GM21381 (cell line): ENCODE measurements around the gene TRIOBP.
A peak's percentile ranks its signal among the peaks of the same experiment; 100 is the strongest.
"Not testable (repeated sequence)": the region's sequence is repeated elsewhere in the genome, so short reads cannot be mapped to it uniquely, and the experiment has no call there.

ENCODE experiments used
- ATAC-seq: cut with Tn5 transposase; IDR thresholded peaks from one replicate; pipeline ENCODE4 v1.9.1; 2021; ENCODE audit warnings: mild to moderate bottlenecking, moderate library complexity; ENCODE audit not compliant: unreplicated experiment

The TRIOBP gene

DNA sequence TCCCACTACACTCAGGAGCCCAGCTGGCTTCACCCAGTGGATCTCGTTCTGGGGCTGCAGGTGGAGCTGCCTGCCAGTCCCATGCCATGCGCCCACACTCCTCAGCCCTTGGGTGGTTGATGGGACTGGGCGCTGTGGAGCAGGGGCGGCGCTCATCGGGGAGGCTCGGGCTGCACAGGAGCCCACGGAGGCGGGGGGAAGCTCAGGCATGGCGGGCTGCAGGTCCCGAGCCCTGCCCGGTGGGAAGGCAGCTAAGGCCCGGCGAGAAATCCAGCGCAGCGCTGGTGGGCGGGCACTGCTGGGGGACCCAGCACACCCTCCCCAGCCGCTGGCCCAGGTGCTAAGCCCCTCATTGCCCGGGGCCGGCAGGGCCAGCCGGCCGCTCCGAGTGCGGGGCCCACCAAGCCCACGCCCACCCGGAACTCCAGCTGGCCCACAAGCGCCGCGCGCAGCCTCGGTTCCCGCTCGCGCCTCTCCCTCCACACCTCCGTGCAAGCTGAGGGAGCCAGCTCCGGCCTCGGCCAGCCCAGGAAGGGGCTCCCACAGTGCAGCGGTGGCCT lies 21.0 kb downstream of the TRIOBP start:
- ATAC-seq: not testable (repeated sequence)

DNA sequence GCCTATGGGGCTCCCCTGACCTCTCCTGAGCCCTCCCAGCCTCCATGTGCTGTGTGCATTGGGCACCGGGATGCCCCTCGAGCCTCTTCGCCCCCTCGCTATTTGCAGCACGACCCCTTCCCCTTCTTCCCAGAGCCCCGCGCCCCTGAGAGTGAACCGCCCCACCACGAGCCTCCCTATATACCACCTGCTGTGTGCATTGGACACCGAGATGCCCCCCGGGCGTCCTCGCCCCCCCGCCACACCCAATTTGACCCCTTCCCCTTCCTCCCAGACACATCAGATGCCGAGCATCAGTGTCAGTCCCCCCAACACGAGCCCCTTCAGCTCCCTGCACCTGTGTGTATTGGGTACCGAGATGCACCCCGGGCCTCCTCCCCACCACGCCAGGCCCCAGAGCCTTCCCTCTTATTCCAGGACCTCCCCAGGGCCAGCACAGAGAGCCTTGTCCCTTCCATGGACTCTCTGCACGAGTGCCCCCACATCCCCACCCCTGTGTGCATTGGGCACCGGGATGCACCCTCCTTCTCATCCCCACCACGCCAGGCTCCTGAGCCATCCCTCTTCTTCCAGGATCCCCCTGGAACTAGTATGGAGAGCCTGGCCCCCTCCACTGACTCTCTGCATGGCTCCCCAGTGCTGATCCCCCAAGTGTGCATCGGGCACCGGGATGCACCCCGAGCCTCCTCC lies 28.8 kb downstream of the TRIOBP start:
- no peak for ATAC-seq

DNA sequence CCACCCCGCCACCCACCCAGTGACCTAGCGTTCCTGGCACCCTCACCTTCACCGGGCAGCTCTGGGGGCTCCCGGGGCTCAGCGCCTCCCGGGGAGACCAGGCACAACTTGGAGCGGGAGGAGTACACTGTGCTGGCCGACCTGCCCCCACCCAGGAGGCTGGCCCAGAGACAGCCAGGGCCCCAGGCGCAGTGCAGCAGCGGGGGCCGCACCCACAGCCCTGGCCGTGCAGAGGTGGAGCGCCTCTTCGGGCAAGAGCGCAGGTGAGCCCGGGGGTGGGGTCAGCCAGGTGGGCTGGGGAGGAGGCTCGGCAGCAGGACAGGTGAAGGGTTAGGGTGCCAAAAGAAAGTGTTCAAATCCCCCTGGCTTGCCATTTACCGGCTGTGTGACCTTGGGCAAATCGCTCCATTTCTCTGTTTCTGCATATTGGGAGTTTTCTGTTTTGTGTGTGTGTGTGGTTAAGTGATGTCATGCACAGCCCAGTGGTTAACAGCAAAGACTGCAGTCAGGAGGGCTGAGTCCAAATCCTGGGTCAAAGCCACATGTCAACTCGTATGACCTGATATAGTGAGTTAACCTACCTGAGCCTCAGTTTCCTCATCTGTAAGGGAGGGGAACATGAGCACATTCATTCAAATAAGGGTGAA lies 29.5 kb downstream of the TRIOBP start:
- ATAC-seq: no peak

DNA sequence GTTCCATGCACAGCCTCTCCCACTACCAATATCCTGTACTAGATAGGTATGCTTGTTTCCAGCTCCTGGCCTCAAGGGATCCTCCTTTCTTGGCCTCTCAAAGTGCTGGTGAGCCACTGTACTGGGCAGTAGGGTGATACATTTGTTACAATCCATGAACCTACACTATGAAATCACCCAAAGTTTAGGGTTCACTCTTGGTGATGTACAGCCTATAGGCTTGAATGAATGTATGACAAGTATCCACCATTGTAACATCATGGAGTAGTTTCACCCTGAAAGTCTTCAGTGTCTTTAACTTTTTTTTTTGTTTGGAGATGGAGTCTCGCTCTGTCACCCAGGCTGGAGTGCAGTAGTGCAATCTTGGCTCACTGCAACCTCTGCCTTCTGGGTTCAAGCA lies 31.8 kb downstream of the TRIOBP start:
- no peak for ATAC-seq

DNA sequence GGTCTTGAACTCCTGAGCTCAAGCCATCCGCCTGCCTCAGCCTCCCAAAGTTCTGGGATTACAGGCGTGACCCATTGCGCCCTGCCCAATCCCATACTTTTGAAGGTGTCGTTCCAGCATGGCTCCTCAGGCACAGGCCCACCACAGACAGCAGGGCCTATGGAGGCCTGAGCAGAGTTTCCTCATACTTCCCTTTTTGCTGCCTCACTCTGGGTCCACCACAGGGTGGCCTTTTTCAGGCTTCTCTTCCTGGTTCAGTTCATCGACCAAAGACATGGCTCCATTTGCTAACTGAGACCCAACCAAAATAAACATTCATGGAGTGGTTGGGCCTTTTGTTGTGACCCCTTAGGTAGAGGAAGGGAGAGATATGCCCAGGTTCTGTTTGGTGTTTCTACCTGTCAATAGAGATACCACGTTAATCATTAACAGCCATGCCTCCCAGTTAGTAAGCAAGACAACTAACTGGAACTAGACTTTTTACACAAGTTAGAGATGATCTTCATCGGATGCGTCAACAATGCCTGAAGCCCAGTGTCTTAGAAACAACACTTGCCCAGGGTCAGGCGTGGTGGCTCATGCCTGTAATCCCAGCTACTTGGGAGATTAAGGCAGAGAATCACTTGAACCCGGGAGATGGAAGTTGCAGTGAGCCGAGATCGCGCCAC lies 35.1 kb downstream of the TRIOBP start:
- ATAC-seq: no peak

DNA sequence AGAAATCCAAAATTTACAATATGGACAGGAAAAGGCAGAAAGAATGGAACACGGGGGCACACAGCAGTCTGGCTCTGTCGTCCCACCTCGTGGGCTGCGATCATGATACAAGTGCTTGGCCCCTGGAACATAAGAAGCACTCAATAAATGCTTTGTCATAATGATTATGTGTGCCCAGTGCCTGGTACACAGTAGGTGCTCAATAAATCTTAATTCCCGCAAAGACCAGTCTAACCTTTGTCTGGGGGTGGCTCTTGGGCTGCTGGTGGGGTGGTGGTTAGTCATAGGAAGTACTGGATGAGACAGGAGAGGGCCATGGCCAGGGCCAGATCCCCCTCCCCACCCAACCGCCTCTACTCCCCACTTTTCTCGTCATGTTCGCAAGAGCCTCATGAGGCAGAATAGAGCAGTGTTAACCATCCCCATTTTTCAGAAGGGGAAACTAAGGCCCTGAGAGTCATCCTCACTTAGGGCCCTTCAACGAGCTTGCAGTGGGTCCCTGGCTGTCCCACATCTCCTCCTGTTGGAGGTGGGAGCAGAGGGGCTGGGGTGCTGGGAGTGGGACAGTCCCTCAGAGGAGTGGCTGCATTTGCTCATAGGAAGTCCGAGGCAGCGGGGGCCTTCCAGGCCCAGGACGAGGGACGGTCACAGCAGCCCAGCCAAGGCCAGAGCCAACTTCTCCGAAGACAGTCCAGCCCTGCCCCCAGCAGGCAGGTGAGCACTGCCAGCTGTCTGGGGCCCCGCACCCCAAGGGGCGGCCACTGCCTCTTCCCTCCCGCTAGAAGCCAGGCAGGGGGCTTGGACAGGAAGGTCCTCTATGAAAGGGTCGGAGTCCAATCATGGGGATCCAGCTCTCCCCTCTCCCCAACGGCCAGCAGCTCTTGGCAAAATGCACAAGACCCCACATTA lies 36.1 kb downstream of the TRIOBP start:
- no peak for ATAC-seq

DNA sequence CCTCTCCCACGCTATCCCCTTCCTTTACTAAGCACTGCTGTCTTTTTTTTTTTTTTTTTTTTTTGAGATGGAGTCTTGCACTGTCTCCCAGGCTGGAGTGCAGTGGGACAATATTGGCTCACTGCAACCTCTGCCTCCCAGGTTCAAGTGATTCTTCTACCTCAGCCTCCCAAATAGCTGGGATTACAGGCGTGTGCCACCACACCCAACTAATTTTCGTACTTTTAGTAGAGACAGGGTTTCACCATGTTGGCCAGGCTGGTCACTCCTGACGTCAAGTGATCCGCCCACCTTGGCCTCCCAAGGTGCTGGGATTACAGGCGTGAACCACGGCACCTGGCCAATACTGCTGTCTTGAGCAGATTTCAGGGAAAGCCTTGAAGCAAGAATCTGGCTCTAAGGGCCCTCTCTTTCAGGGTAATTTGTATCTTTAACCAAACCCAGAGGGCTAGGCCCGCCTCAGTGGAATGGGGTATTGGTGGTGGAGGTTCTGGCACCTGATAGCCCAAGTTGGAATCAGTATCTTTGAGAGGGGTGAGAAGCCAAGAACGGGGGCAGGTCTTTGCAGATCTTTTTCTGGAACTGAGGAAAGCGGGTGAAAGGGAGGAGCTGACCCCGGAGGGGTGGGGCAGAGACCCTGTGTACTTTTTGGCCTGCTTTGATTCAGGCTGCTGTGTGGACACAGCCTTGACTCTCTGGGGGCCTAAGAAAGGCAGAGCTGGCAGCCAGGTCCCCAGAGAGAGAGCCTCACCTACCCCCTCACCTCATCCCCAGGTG lies 37.0 kb downstream of the TRIOBP start:
- no peak for ATAC-seq

DNA sequence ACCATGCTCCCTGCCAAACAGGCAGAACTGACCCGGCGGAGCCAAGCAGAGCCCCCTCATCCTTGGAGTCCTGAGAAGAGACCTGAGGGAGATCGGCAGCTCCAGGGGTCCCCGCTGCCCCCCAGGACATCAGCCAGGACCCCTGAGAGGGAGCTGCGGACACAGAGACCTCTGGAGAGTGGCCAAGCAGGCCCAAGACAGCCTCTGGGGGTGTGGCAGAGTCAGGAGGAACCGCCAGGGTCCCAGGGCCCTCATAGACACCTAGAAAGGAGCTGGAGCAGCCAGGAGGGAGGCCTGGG lies 37.5 kb downstream of the TRIOBP start:
- ATAC-seq: no peak

DNA sequence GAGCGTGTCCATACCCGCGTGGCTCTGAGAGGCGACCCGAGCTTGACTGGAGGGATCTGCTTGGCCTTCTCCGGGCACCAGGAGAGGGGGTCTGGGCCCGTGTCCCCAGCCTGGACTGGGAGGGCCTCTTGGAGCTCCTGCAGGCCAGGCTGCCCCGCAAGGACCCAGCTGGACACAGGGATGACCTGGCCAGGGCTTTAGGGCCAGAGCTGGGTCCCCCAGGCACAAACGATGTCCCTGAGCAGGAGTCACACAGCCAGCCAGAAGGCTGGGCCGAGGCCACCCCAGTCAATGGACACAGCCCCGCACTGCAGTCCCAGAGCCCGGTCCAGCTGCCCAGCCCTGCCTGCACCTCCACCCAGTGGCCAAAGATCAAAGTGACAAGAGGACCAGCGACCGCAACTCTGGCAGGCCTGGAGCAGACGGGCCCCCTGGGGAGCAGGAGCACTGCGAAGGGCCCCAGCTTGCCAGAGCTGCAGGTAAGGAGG lies 38.2 kb downstream of the TRIOBP start:
- ATAC-seq: no peak

DNA sequence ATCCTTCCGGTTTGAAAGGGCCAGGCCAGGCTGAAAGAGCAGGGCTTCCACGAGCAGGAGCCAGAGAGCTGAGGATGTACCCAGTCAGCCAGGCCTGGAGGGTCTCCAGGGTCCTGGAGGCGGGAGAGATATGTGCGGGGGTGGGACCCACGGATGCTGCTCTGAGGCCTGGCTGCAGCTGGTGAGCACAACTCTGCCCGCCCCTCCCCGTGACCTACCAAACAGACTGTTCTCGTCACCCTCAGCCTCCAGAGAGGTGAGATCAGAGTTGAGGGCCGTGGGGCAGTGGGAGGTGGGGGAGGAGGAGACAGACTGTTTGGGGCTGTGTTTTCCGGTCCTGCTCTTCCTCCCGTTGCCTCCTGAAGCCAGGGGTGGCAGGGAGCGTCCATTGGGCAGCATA lies 42.2 kb downstream of the TRIOBP start:
- ATAC-seq: no peak

DNA sequence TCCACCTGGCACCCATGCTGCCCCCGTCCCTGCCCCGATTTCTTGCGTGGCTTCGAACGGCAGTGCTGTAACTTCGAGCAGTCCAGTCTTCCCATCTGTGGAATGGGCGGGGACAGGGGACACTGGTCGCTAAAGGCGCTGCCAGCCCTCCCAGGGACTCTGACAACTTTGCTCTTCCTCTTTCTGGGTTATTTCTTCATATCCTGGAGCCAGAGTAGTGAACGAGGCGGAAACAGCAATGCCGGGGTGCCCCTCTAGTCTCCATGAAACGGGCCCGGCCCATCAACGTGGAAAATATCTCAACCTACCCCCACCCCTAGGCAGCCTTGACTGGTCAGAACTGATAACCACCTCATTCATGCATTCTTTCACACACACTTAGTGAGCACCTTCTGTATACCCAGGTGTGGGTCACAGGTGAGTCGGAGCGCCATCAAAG lies 42.8 kb downstream of the TRIOBP start:
- no peak for ATAC-seq

DNA sequence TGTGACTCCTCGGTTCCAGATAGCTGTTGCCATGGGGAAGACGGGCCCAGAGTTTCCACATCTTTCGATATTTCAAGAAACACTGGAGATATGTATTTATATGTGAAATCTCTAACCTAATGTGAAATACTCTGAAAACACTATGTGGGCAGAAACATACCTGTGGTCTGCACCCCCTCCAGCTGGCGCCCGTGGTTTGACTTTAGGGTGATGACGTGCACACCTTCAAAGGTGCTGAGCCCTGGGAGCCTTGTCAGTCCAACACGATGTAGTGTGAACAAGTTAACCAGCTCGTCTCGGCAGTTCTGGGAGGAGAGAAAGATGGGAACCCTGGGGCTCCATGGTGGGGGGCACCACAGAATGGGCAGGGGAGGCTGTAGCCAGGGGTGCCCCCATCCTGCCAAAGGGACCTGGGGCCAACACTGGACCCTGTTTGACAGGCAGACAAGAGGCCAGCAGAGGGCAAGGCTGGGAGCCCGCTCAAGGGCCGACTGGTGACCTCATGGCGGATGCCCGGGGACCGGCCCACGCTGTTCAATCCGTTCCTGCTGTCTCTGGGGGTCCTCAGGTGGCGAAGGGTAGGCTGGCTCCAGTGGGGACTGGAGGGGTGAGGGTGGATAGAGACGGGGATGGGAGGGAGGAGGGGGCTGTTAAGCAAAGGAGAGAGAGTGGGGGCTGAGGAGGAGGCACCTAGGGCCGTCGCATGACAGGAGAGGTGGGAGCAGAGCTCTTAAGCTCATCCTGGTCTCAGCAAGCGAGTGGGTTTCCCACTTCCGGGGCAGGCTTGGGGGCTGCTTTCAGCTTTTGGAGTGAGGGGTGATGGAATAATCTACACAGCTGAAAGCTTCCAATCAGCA lies 43.8 kb downstream of the TRIOBP start:
- ATAC-seq: no peak

DNA sequence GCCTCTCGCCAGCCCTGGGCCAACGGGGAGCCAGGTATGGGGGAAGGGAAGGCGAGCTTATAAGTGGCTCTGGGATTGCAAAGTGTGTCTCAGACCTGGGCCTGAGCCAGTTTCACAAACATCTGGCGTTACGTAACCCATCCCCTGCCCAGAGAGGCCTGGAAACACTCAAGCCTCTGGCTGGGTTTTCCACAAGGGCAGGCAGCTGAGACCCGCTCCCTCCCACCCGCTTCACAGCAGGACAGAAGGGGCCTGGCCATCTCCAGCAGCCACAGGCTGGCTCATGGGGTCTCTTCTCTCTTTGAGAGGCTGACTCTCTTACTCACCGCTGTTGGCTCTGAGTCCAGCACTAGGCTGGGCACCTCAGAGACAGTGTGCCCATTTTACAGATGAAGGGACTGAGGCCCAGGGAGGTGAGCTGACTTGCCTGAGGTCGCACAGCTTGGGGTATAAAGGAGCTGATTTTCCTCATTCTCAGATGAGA lies 44.5 kb downstream of the TRIOBP start:
- ATAC-seq: no peak

DNA sequence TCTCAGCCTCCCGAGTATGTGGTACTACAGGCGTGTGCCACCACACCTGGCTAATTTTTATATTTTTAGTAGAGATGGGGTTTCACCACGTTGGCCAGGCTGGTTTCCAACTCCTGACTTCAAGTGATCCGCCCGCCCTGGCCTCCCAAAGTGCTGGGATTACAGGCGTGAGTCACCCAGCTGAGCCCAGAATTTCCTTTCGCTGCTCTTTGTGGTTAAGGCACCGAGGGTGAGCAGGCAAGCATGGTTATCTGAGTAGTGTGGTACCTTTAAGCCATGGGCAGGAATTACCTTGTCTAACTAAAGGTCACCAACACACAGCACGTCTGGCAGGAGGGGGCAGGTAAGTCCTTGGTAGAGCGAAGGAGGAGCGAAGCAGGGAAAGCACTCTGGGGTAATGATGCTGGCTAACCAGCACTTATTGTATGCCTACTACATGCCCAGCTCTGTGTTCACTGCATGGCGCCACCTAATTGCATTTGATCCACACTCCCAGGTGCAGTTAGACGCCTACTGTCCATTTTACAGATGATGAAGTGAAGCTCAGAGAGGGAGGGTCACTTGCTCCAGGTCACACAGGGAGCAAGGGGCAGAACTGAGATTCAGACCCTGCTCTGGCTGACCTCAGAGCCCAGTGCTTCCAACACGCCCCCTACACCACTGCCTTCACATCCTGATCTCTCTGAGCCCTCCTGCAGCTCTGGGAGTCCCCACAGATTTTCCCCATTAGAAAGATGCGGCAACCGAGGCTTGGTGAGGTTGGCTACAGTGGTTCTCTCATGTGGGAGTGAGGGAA lies 45.7 kb downstream of the TRIOBP start:
- ATAC-seq: no peak

DNA sequence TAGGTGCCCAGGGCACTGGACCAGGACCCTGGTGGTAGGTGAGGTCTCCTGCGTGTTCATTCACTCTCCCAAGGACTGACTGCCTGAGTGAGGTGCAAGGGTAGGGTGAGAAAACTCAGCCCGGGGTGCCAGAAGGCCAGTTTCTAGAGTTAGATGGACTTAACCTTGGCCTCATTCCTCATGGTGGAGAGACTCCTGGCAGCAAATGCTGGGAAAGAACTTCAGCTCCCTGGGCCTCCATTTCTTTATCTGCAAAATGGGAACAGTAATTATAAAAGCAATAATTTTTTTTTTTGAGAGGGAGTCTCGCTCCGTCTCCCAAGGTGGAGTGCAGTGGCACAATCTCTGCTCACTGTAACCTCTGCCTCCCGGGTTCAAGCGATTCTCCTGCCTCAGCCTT lies 47.7 kb downstream of the TRIOBP start:
- ATAC-seq: no peak

DNA sequence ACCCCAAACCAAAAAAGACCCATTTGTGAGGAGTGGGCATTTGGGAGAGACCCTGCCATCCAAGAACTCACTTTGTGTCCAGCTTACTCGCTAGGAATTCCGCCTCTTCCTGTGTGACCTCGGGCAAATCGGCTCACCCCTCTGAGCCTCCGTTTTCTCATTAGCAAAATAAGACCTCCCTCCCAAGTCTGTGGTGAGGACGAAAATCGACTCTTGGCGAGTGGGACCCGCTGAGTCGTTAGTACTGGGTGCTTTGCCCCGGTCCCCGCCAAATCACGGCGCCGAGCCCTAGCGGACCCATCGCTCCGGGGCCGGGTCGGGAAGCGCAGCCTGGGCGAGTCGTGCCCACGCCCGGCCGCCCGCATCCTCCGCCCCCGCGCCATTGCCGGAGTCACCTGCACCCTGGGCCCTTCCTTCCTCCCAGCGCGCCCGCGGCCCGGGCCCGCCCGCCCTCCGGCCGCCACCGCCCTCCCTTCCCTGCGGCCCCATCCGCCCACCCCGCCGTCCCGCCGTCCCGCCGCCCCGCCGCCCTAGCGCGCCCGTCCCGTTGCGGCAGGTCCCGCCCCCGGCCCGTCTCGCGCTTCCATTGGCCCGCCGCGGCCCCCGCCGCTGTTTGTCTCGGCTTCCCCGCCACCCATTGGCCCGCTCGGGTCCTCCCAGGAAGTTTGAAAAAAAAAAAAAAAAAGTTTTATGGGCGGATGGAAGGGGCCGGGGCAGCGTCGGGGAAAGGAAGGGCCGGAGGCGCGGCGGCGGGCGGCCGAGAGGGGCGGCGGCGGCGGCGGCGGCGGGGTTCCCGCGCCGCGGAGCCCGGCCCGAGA lies 48.9 kb downstream of the TRIOBP start:
- ATAC-seq: peak; percentile 69

DNA sequence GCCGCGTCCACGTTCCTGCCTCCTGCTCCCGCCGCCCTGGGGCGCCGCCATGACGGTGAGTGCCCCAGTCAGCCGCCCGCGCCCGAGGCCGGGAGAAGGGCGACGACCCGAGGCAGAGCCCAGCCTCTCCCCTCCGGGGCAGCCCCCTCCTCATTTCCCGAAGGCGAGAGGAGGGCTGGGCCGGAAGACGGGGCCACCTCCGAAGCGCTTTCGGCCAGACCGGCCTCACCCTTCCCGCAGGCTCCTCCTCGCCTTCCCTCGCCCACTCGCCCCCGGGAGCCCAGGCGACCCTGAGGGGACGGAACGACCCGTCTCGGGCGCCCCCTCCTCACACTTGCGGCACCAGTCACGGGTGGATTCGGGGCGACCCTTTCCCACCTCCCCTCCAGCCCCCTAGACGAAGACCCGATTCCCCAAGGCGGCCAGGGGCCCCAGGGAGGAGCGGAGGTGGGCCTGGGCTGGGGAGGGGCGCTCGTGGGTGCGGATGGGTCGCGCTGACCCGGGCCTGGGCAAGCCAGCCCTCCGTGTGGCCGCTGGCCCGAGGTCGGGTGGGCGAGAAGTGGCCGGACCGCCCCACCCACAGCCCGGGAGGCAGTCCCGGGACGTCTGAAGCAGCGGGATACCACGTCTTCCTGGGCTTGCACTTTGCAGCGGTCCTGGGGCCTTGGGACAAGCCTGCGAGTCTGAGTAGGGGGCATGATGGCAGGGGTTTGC lies 49.7 kb downstream of the TRIOBP start:
- ATAC-seq: peak; percentile 22
